HG03571 (cell line): ENCODE measurements around the gene MAPKAPK2.

Source experiments
- ATAC-seq: cut with Tn5 transposase; IDR thresholded peaks from one replicate; pipeline ENCODE4 v1.9.1; 2021; ENCODE audit not compliant: unreplicated experiment

The MAPKAPK2 gene

DNA sequence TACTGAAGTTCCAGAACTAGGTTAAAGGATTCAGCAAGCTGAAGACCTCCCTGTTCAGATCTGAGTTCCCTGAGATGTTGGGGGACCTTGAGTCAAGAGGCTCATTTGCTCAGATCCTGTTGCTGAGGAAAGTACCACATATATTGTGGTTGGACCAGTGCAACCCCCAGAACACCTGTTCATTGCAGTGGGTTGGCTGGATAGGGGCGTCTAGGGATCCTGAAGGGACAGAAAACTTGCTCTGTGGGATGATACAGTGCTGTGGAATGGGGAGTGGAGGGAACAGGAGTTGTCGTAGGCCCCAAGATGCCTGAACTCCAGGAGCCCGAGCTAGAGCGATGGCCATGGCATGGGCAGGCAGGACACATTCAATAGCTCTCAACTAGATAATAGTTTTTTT, 24.6 kb upstream of the MAPKAPK2 start:
- no peak for ATAC-seq

- ATAC-seq = no peak
These were observed 23.4 kb upstream of the MAPKAPK2 start for GRCh38 chr1:206661161-206661820.

DNA sequence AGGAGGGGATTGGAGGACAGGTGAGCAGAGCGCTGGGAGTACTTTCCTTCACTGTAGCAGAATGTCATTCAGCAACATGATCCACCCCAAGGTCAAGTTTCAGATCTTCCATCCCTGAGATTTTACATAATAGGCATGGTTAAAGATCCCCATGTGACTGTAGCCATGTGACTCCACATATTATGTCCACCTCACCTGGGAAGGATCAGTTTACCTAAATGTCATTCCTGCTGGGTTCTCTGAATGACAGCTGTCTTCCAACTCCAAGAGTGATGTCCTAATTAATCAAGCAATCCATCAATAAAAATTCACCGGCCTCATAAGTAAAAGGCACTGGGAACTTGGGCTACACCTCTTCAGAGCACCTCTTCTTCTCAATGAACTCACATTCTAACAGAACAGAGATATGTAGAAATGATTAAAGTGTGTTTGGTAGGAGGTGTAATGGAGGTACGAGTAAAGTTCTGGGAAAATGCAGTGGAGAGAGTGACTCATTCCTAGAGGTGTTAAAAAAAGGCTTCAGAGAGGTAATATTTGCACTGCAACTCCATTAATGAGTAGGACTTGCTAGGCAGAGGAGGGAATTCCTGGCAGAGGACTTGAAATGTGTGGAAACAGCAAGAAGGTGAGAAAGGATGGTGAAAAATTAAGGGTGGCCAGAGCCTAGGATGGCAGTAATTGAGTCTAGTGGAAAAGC, 22.2 kb upstream of the MAPKAPK2 start:
- no peak for ATAC-seq

DNA sequence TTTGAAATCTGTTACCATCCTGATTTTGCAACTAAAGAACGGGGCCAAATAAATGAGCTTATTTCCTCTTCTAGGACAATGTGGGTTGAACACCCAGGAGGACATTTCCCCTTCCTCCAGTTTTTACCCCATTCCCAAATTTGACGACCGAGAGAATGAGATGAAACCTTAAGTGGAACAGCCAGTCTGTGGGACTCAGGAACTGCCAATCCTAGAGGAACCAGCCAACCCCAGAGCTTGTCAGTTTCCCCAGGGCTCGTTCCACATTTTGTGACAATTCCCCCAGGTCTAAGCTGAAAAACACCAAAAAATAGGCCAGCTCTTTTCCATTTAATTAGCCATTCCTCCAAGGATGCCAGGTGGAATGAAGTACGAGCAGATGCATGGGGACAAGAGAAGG, 21.3 kb upstream of the MAPKAPK2 start:
- no peak for ATAC-seq

- ATAC-seq = no peak
These were observed 20.7 kb upstream of the MAPKAPK2 start for GRCh38 chr1:206663832-206664652.

GRCh38 chr1:206664740-206665139, 20.0 kb upstream of the MAPKAPK2 start:
- no peak for ATAC-seq

DNA sequence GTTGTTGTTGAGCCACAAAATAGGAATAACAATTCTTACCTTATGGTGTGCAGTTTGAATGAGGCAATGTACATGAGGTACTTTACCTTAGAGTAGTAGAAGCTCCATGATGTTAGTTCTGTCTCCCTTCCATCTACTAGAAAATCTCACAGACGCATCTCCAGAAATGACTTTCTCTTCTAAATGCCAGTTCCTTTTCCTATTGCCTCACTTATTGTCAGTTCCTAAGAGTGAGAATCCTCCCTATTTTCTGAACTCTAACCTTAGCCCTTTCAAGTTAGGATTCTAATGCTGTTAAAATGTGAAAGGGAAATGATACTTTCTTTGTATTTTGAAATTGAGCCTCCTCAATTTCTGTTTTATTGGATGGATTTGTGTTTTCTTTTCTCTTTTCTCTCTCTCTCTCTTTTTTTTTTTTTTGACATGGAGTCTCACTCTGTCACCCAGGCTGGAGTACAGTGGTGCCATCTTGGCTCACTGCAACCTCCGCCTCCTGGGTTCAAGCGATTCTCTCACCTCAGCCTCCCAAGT, 18.6 kb upstream of the MAPKAPK2 start:
- ATAC-seq = no peak

DNA sequence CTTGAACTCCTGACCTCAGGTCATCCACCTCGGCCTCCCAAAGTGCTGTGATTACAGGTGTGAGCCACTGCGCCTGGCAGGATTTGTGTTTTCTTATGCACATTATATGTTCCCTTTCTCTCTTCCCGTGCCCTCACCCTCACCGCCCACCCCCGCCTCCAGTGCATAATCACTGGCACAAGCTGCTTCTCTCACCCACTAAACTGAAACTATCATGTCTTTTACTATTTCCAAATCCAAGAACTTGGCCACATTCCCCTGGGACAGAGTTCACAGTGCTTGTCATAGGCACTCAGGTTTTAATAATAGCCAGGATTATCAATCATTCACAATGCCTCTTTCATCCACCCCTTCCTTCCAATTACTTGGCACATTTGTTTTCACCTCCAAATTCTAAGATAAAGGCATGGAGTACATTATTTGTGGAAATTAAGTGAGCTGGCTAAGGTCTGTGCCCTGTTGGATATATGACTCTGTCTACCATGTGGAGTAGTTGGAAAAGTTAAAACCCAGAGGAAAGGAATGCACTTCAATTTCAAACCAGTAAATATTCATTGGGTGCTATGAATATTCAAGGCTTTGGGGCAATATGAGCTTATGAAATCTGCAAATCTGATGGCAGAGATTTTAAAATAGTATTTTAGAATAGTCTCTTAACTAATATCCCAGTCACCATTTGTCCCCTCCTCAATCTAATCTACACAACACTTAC, 17.6 kb upstream of the MAPKAPK2 start:
- ATAC-seq = no peak

DNA sequence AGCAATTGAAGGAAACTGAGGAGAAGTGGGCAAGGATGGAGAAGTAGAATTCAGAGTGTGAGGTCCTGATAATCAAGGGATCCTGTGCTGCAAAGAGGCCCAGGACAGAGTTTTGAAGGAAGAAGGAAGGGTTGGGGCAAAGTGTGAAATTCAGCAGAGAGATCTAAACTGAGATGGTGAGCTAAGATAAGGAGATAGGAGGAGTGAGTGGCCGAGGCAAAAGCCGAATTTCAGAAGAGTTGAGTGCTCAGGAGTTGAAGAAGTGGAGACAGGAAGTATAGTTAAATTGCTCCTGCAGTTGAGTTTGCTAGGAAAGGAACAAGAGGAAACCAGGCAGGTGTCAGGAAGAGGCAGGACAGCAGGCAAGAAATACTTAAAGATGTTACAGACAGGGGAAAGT, 16.4 kb upstream of the MAPKAPK2 start:
- no peak for ATAC-seq

DNA sequence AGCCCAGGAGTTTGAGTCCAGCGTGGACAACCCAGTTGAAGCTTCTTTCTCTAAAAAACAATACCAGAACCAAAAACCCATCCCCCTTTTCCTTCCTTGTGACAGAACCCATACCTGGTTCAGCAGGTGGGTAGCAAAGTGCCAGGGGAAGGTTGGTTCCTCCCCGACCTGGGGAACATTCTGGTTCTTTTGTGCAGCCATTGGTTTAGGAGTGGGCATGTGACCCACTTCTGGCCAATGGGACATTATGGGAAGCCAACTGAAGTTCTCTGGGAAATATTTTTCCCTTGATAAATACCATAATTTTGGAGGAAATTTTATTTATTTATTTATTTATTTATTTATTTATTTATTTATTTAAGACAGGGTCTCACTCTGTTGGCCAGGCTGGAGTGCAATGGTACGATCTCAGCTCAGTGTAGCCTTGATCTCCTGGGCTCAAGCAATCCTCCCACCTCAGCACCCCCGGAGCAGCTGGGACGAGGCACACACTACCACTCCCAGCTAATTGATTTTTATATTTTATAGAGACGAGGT, 15.8 kb upstream of the MAPKAPK2 start:
- ATAC-seq = no peak

- ATAC-seq = no peak
These were observed 12.6 kb upstream of the MAPKAPK2 start for GRCh38 chr1:206672011-206672688.

DNA sequence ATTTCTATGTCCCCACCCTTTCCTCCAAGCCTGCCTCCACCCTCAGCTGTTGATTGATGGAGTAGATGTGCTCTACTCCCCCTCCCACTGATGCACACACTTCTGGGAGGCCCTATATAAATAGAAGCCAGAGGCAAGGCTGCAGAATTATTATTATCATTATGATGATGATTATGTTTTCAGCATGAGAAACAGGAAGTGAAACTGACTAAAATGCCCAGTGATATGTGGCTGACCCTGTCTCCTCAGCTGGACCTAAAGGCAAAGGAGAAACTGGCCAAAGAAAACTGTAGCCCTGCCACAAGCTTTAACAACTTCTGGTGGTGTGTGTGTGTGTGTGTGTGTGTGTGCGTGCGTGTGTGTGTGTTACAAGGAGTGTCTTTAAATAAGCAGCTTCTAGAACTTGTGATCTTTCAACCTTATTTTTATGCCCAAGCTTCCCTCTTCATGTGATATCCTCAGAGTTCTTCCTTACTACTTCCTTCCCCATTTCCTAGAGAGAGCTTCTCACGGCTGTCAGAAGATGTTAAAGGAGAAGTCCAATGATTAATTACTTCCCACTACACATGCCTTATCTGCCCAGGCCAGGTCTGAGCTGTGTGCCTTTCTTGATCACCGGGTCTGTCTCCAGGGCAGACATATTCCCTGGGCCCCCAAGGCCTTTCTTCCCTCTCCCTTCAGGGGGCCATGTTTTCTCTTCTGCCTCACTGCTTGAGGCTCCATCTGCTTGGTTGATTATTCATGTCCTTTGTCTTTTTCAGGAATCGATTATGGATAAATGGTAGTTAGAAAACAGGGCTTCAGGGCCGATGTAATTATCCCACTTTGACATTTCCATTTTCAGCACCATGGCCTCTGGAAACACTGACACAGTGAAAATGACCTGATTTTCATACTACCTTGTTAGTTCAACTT, 11.6 kb upstream of the MAPKAPK2 start:
- ATAC-seq = no peak

GRCh38 chr1:206674236-206674635, 10.5 kb upstream of the MAPKAPK2 start:
- no peak for ATAC-seq

GRCh38 chr1:206674745-206675175, 9.9 kb upstream of the MAPKAPK2 start:
- ATAC-seq = no peak

DNA sequence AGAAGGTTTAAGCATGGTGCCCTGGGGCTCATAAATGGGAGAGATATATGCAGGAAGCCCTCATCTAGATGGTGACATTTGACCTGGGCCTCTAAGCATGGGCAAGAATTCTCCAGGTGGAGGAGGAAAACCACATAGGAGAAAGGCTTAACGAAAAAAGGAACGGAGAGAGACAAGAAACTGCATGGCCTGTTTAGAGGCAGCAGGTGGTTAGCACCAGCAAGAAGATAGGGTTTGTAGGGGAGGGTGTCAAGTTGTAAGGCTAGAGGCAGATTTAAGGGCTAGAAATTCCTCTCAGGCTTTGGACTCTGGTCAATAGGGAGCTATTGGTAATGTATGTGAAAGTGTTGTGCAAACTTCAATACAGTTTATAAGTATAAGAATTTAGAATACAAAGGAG, 8.2 kb upstream of the MAPKAPK2 start:
- no peak for ATAC-seq

DNA sequence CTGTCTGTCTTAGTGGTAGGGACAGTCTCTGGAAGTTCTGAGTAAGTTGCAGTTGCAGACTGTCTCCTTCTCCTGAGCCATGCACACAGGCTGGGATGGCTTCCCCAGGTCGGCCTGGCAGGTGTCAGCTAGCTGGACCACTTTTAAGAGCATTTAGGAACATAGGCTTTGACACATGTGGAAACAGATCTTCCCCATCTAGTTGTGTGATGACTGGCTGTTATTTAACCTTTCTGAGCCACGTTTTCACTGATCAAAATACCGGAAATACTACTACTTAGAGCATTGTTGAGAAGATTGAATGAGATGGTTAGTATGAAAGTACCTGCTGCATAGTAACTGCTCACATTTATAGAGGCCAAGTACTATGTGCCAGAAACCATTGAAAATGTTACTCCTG, 6.2 kb upstream of the MAPKAPK2 start:
- ATAC-seq = no peak

DNA sequence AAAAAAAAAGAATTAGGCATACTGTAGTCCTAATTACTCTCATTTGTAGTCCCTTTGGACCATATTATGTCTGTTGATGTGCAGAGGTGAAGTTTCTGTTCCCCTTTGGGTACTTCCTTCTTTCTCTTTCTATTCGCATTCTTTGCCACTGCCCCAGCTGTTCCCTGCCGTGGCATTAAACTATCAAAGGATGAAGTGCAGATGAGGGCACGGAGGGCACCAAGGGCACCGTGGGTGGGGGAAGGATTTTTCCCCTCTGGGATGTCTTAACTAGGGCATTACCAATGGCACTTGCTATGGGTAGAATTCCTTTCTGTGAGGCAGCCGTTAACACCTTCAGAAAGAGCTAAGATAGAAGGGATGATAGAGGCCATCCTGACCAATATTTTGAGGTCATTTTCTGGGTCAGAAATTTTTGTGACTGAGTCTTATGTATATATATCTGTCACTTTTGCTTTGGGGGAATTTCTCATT, 4.9 kb upstream of the MAPKAPK2 start:
- peak; percentile 78 for ATAC-seq

DNA sequence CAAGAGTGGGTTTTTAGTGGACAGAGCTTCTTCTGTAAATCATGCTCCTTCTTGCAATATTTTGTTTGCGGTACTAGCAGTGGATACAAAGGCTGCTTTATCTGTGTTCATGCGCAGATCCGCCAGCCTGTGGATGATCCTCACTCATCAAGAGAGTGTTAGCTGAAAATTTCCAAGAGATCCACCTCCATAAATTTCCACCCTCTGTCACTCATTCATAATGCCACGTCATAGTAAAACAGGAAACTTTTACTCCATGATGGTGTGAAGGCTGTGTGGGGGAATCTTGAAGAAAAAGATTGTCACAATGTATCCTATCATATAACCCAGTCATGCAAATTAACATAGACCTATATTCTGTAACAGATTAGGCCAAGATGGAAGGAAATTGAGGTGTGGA, 4.4 kb upstream of the MAPKAPK2 start:
- no peak for ATAC-seq

GRCh38 chr1:206681359-206681758, 3.3 kb upstream of the MAPKAPK2 start:
- ATAC-seq = no peak
